H1 (cell line): Measurements from ENCODE around the gene PCSK4. TPM values are rescaled to one million over a fixed set of nuclear protein-coding genes. Genes with fewer than 3 reads are reported as not detected.

Experiments used
- BCL11A ChIP-seq, 2 experiments: IDR thresholded peaks; one replicate each; pipeline ENCODE4 v1.6.1; 2011; ENCODE audit warnings: low read depth in 2 of 2, low read length in 2 of 2, mild to moderate bottlenecking in 2 of 2
- BRCA1 ChIP-seq: IDR thresholded peaks from 2 replicates; pipeline ENCODE4 v1.6.1; 2012; ENCODE audit warnings: low read depth, low read length, improper control_type of control experiment
- CHD1 ChIP-seq: IDR thresholded peaks from 2 replicates; pipeline ENCODE4 v1.6.1; 2012; ENCODE audit warnings: low read depth, low read length, improper control_type of control experiment
- CHD2 ChIP-seq: IDR thresholded peaks from 2 replicates; pipeline ENCODE4 v1.6.1; 2012; ENCODE audit warnings: low read length, improper control_type of control experiment
- CTCF ChIP-seq, 3 experiments: IDR thresholded peaks; 1 replicate in 2 of 3; 2 replicates in 1 of 3; pipeline versions ENCODE4 v1.5.1 to v1.6.1; 2011; ENCODE audit warnings: low read length in 3 of 3, mild to moderate bottlenecking in 3 of 3, inconsistent platforms in 2 of 3, low read depth in 1 of 3, moderate library complexity in 1 of 3; ENCODE audit not compliant: insufficient read depth in 1 of 3; ENCODE audit errors: control extremely low read depth in 1 of 3
- E2F6 ChIP-seq: IDR thresholded peaks from 2 replicates; pipeline ENCODE4 v1.6.1; 2012; ENCODE audit warnings: inconsistent platforms
- EP300 ChIP-seq, 2 experiments: IDR thresholded peaks; 1 replicate in 1 of 2; 2 replicates in 1 of 2; pipeline ENCODE4 v1.6.1; 2011 to 2012; ENCODE audit warnings: low read depth in 2 of 2, low read length in 2 of 2, mild to moderate bottlenecking in 2 of 2, borderline replicate concordance in 1 of 2, inconsistent platforms in 1 of 2, moderate library complexity in 1 of 2
- EZH2 ChIP-seq: fragments of 200-600 bp; sonication (generic); IDR thresholded peaks from 2 replicates; pipeline ENCODE4 v1.7.1; 2012; ENCODE audit warnings: low read depth, mild to moderate bottlenecking, moderate library complexity, low read length, inconsistent platforms; ENCODE audit not compliant: severe bottlenecking
- PHF8 ChIP-seq: fragments of 200-600 bp; sonication (generic); conservative IDR thresholded peaks from 2 replicates; pipeline ENCODE4 v1.7.1; 2012; ENCODE audit warnings: low read depth, mild to moderate bottlenecking, inconsistent platforms, low read length, moderate library complexity
- RXRA ChIP-seq: IDR thresholded peaks from 2 replicates; pipeline ENCODE4 v1.6.1; 2011; ENCODE audit warnings: low read depth, mild to moderate bottlenecking, low read length, moderate library complexity; ENCODE audit not compliant: insufficient read depth
- SIRT6 ChIP-seq: IDR thresholded peaks from one replicate; pipeline ENCODE4 v1.7.1; 2012; ENCODE audit warnings: low read length, inconsistent platforms
- SP1 ChIP-seq: IDR thresholded peaks from 2 replicates; pipeline ENCODE4 v1.6.1; 2011; ENCODE audit warnings: low read depth, low read length
- SP2 ChIP-seq: IDR thresholded peaks from 2 replicates; pipeline ENCODE4 v1.6.1; 2012; ENCODE audit warnings: mild to moderate bottlenecking, low read length, inconsistent platforms
- TAF7 ChIP-seq: optimal IDR thresholded peaks from 2 replicates; pipeline ENCODE3; 2011; ENCODE audit warnings: low read depth, mild to moderate bottlenecking, inconsistent platforms, low read length, moderate library complexity, borderline replicate concordance
- TCF12 ChIP-seq: IDR thresholded peaks from 2 replicates; pipeline ENCODE4 v1.6.1; 2011; ENCODE audit warnings: low read depth, mild to moderate bottlenecking, low read length
- TEAD4 ChIP-seq: IDR thresholded peaks from 2 replicates; pipeline ENCODE4 v1.6.1; 2012; ENCODE audit warnings: low read depth, low read length, inconsistent platforms, mixed read lengths
- YY1 ChIP-seq: IDR thresholded peaks from 2 replicates; pipeline ENCODE4 v1.6.1; 2011; ENCODE audit warnings: low read depth, mild to moderate bottlenecking, low read length
- polyA plus RNA-seq, 7 experiments: library from polyadenylated mRNA; depleted of rRNA in 3 of 7; stranded (reverse) in 5 of 7; unstranded in 2 of 7; fragments of >200 nt in 5 of 7; fragments of 200-250 nt in 2 of 7; gene quantifications; 1 replicate in 5 of 7; 2 replicates in 1 of 7; 4 replicates in 1 of 7; pipeline versions ENCODE4 v1.2.1 to v1.2.3, GENCODE V29; 2011 to 2013; ENCODE audit warnings: missing spikeins in 2 of 7, mixed read lengths in 2 of 7
- total RNA-seq: library from RNA; stranded (reverse); fragmentation: NEBNext Ultra II Directional; extraction: Animal tissue kit (Norgen Biotek cat#: 25700); gene quantifications from 2 replicates; pipeline ENCODE4 v1.2.1, GENCODE V29; 2021
- TF ChIP-seq, protein P1 (sequence below): IDR thresholded peaks from 2 replicates; pipeline ENCODE4 v1.6.1; 2011; ENCODE audit warnings: low read length, improper control_type of control experiment

PCSK4 gene
- total and polyA plus RNA-seq, 2 of the 8 experiments (the other 6 are each of a cell fraction or from before 2014, with no cell fraction given): 9.8 to 10.7 TPM

DNA sequence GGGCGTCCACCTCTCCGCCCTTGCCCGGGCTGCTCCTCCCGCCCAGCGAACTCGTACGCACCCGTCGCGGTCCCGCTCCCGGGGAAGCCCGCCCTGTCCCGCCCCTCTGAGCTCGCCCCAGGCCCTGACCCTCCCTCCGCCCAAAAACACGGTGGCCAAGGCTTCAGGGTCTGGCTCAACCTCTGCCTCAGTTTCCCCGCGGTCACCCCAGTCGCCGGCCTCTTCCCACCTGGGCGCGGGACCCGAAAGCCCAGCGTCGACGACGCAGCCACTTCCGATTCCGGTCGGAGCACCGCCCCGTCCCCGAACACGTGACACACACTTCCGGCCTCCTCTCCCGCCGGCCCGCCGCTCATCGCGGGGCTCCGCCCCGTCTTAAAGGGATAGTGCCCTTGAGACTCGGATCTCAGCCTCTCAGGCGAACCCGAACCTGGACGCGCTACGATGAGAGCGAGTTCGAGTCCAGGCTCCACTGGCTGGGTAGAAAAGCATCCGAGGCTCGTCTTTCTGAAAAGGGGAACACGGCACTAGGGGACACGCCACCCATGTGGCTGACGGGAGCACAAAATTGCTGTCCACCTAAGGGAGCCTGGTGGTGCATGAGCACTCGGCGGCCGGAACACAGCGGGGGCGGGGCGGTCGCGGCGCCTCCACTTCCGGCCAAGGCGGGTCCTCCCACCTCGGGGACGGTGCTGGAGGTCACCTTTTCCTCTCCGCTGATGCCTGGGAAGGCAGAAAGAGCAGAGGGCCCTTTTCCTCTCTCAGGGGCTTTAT, 11.0 kb downstream of the PCSK4 start, which contains the start of gene C19orf25 (continued):
- TF ChIP-seq E2F6 (peak; percentile 97), RXRA (no peak), YY1 (no peak), TEAD4 (no peak), SP2 (no peak), TAF7 (peak; percentile 40), CHD2 (peak; percentile 54; the same call in 1 of the 2 replicates), EZH2 (no peak), BCL11A (IDR thresholded peaks at IDR 0.05; ENCODE audit: low read depth in 2 of 2, low read length in 2 of 2) (no peak), CTCF (IDR thresholded peaks at IDR 0.05; ENCODE audit: control extremely low read depth in 1 of 3, insufficient read depth in 1 of 3, low read depth in 1 of 3, low read length in 3 of 3) (no peak), CHD1 (no peak), PHF8 (peak; percentile 72), SP1 (0 out of 2 replicates have a peak, but pooled peaks have one; percentile 59), TCF12 (no peak), BRCA1 (no peak), EP300 (IDR thresholded peaks at IDR 0.05; ENCODE audit: borderline replicate concordance in 1 of 2, low read depth in 2 of 2, low read length in 2 of 2) (no peak), SIRT6 (no peak)
- TF ChIP-seq, protein P1, sequence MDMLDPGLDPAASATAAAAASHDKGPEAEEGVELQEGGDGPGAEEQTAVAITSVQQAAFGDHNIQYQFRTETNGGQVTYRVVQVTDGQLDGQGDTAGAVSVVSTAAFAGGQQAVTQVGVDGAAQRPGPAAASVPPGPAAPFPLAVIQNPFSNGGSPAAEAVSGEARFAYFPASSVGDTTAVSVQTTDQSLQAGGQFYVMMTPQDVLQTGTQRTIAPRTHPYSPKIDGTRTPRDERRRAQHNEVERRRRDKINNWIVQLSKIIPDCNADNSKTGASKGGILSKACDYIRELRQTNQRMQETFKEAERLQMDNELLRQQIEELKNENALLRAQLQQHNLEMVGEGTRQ: peak; percentile 91
